NT2/D1 (cell line): ENCODE measurements around the gene SYNGR4.

ENCODE experiments used
- DNase-seq: peaks from one replicate; pipeline ENCODE4 v3.0.0-alpha.2; 2011; ENCODE audit warnings: low read depth, low spot score
- H3K27me3 ChIP-seq: 2 replicates; pipeline ENCODE4 v1.6.0; 2011; ENCODE audit warnings: mild to moderate bottlenecking; ENCODE audit not compliant: insufficient read length, insufficient read depth
- H3K36me3 ChIP-seq: 2 replicates; pipeline ENCODE4 v1.6.1; 2011; ENCODE audit warnings: mild to moderate bottlenecking, low read length, mixed read lengths; ENCODE audit not compliant: insufficient read depth, insufficient read length
- H3K4me1 ChIP-seq: 2 replicates; pipeline ENCODE4 v1.5.1; 2011; ENCODE audit not compliant: insufficient read depth, insufficient read length
- H3K4me3 ChIP-seq: 2 replicates; pipeline ENCODE4 v1.5.1; 2011; ENCODE audit warnings: low read depth; ENCODE audit not compliant: insufficient read length
- H3K9ac ChIP-seq: 2 replicates; pipeline ENCODE4 v1.6.0; 2011; ENCODE audit warnings: low read depth; ENCODE audit not compliant: insufficient read length
- H3K9me3 ChIP-seq: 2 replicates; pipeline ENCODE4 v1.5.1; 2011; ENCODE audit warnings: mild to moderate bottlenecking, low read length; ENCODE audit not compliant: insufficient read depth
- SUZ12 ChIP-seq: IDR thresholded peaks from 2 replicates; pipeline ENCODE4 v1.6.1; 2011; ENCODE audit not compliant: insufficient read length, insufficient read depth; ENCODE audit errors: extremely low read depth
- YY1 ChIP-seq: IDR thresholded peaks from 2 replicates; pipeline ENCODE4 v1.6.1; 2011; ENCODE audit not compliant: insufficient read length, insufficient read depth
- ZNF274 ChIP-seq: IDR thresholded peaks from 2 replicates; pipeline ENCODE4 v1.6.1; 2011; ENCODE audit warnings: mild to moderate bottlenecking, low read depth, low read length

SYNGR4 gene

DNA sequence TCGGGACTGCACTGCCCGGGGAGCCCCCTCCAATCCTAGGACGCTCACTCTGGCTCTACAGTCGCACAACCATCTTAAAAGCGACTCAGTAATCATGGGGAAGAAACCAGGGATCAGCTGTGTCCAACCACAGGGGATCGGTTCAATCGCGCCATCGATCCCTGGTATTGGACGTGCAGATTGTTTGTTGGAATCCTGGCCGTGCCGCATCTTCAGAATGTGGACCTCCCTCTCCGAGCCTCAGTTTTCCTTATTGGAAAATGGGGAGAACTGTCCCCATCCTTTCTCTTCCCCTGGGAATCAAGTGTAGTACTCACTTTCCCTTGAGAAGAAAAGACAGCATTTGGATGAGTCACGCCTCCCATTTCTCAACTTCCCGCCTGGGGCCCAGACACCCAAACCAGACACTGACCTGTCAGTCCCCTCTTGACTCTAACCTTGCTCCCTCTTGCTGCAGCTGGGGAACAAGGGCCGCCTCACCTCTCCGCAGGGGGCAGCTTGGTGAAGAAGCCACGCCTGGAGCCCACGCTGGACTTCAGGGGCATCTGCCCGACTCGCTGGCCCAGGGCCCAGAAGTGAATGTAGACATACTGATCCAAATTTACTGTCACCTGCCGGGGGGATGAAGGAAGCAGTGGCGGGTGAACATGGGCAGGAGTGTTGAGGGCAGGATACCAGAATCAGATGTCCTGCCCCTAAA lies 21.2 kb upstream of the SYNGR4 start:
- TF ChIP-seq YY1 (no peak), ZNF274 (no peak), SUZ12 (no peak)
- peaks cover 13% of the 10 kb centered on the region for H3K4me1 ChIP-seq
- H3K27me3 ChIP-seq, result no peaks in the 10 kb centered on the region
- H3K4me3 ChIP-seq, result no peak overlapping the region
- H3K36me3 ChIP-seq, result no peaks in the 10 kb centered on the region
- no peaks in the 10 kb centered on the region for H3K9me3 ChIP-seq
- no peak for DNase-seq
- no peak overlapping the region for H3K9ac ChIP-seq

DNA sequence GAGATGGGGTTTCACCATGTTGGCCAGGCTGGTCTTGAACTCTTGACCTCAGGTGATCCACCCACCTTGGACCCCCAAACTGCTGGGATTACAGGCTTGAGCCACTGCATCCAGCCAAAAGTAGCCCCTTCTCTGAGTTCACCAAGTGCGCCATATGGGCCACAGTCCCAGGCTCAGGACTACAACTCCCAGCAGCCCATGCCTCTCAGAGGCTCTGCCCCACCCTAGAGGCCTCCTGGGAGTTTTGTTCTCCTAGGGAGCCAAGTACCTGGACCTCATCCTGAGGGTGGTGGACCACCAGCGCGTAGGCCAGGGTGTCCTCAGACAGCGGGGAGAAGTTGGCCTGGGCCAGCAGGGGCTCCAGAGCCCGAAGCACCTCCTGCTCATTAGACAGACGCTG lies 19.3 kb upstream of the SYNGR4 start:
- DNase-seq, result no peak
- TF ChIP-seq YY1 (no peak), SUZ12 (no peak), ZNF274 (no peak)
- Histone ChIP-seq H3K36me3 (no peaks in the 10 kb centered on the region), H3K9ac (no peak overlapping the region), H3K9me3 (no peaks in the 10 kb centered on the region), H3K4me1 (peaks cover 2% of the 10 kb centered on the region), H3K4me3 (no peak overlapping the region), H3K27me3 (no peaks in the 10 kb centered on the region)

DNA sequence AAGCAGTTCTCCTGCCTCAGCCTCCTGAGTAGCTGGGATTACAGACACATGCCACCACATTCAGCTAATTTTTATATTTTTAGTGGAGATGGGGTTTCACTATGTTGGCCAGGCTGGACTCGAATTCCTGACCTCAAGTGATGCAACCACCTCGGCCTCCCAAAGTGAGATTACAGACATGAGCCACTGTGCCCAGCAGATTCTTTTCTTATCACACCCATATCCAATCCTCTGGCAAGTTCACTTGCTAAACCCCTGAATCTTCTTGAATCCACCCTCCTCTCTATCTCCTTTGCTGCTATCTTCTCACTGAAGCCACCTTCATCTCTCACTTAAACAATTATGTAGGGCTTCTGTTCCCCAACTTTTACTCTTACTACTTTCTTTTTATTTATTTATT lies 18.0 kb upstream of the SYNGR4 start:
- H3K4me3 ChIP-seq, result no peak overlapping the region
- DNase-seq, result no peak
- H3K36me3 ChIP-seq, result no peaks in the 10 kb centered on the region
- no peaks in the 10 kb centered on the region for H3K27me3 ChIP-seq
- TF ChIP-seq YY1 (no peak), ZNF274 (no peak), SUZ12 (no peak)
- no peaks in the 10 kb centered on the region for H3K9me3 ChIP-seq
- peaks cover 2% of the 10 kb centered on the region for H3K4me1 ChIP-seq
- H3K9ac ChIP-seq, result no peak overlapping the region

DNA sequence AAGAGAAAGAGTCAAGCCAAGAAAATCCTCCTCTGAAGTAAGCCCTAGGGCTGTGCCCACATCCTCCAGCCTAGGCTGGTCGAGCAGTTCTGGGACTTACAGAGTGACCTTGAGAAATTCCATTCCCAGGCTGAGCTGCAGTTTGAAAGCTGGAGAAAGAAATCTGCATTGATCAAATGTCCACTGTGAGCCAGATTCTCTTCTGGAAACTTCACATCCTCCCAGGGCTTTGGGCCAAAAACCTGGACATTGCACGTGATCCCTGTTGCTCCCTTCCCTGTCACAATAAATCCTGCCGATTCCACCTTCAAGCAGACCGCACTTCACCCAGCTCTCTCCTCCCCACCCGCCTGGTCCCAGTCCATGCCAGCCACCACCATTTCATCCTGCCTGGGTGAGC lies 16.1 kb upstream of the SYNGR4 start:
- Histone ChIP-seq H3K36me3 (no peaks in the 10 kb centered on the region), H3K9me3 (no peaks in the 10 kb centered on the region), H3K27me3 (no peaks in the 10 kb centered on the region), H3K4me1 (peaks cover 2% of the 10 kb centered on the region), H3K4me3 (no peak overlapping the region), H3K9ac (no peak overlapping the region)
- DNase-seq, result no peak
- TF ChIP-seq SUZ12 (no peak), ZNF274 (no peak), YY1 (no peak)

DNA sequence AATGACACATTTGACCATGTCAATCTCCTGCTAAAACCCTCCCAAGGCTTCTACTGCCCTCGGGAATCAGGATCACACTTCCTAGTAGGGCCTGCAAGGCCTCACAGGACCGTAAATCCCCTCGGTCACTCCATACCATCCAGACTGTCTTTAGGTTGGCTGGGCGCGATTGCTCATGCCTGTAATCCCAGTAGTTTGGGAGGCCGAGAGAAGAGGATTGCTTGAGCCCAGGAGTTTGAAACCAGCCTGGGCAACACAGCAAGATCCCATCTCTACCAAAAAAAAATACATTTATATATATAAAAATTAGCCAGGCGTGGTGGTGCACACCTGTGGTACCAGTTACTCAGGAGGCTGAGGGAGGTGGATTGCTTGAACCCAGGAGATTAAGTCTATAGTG lies 15.4 kb upstream of the SYNGR4 start:
- H3K9ac ChIP-seq, result no peak overlapping the region
- DNase-seq, result no peak
- no peaks in the 10 kb centered on the region for H3K36me3 ChIP-seq
- no peaks in the 10 kb centered on the region for H3K27me3 ChIP-seq
- no peak overlapping the region for H3K4me3 ChIP-seq
- H3K9me3 ChIP-seq, result no peaks in the 10 kb centered on the region
- H3K4me1 ChIP-seq, result peaks cover 2% of the 10 kb centered on the region
- TF ChIP-seq ZNF274, result no peak
- no peak for TF ChIP-seq YY1
- no peak for TF ChIP-seq SUZ12

DNA sequence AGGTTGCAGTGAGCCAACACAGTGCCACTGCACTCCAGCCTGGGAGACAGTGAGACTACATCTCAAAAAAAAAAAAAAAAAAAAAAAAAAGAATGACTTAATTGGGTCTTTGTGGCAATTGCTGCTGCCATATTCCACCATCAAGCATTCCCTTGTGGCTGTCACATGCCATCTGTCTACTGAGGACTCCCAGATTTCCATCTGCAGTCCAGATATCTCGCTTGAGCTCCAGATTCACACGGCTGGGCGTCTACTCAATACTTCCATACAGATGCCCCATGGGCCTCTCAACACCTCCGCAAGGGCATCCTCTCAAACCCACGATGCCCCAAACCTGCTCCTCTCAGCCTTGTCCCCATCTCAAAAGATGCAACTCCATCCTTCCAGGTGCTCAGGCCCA lies 13.3 kb upstream of the SYNGR4 start:
- TF ChIP-seq ZNF274 (no peak), SUZ12 (no peak), YY1 (no peak)
- no peak overlapping the region for H3K9ac ChIP-seq
- no peaks in the 10 kb centered on the region for H3K27me3 ChIP-seq
- H3K36me3 ChIP-seq, result no peaks in the 10 kb centered on the region
- DNase-seq, result no peak
- no peak overlapping the region for H3K4me3 ChIP-seq
- no peaks in the 10 kb centered on the region for H3K9me3 ChIP-seq
- H3K4me1 ChIP-seq, result peaks cover 2% of the 10 kb centered on the region

DNA sequence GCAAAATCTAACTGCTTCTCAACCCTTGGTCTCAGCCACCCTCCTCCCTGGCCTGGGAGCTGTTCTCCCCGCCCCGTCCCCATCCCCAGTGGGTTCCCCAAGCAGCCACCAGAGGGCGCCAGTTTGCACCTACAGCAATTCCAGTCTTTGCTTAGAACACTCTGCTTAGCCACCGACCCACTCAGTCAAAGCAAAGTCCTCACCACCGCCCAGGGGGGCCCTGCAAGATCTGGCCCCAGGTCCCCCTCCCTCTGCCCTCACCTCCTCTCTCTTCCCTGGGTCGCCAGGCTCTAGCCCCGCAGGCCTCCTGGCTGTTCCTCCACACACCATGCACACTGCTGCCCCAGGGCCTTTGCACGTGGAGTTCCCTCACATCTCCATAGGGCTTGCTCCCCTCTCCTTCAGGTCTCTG lies 12.8 kb upstream of the SYNGR4 start:
- peak; percentile 50 for DNase-seq
- no peak for TF ChIP-seq SUZ12
- no peak for TF ChIP-seq YY1
- TF ChIP-seq ZNF274, result no peak
- no peak overlapping the region for H3K4me3 ChIP-seq
- H3K36me3 ChIP-seq, result no peaks in the 10 kb centered on the region
- no peaks in the 10 kb centered on the region for H3K9me3 ChIP-seq
- no peaks in the 10 kb centered on the region for H3K27me3 ChIP-seq
- no peak overlapping the region for H3K9ac ChIP-seq
- H3K4me1 ChIP-seq, result peaks cover 2% of the 10 kb centered on the region
